IMR-90 (cell line): Measurements from ENCODE around the gene SDHC. TPM values are rescaled to one million over a fixed set of nuclear protein-coding genes. Genes with fewer than 3 reads are reported as not detected.

Experiments
- ATAC-seq: fragments of 200-7000 bp; cut with Tn5 transposase; 2 replicates; pipeline ENCODE4 v1.9.1; 2020; ENCODE audit warnings: low read depth, mild to moderate bottlenecking, moderate library complexity
- BruUV-seq: library from RNA; stranded (reverse); fragments of 400-500 nt; replicated peaks from 2 replicates; lab custom pipeline; 2021; lab: Mats Ljungman, UMichigan
- CTCF ChIA-PET: fragments of 300-600 bp; formaldehyde crosslinking; extraction: SDS; loops from one replicate; lab custom pipeline; 2021; ENCODE audit warnings: antibody characterized with exemption; lab: Yijun Ruan, JAX
- POLR2A ChIA-PET: fragments of 300-600 bp; sonication (Branson Sonifier 250); formaldehyde crosslinking; loops from one replicate; lab custom pipeline; 2022; ENCODE audit warnings: antibody characterized with exemption; ENCODE audit not compliant: unreplicated experiment; lab: Charles Lee
- DNase-seq: peaks from one replicate; pipeline ENCODE4 v3.0.0; 2013
- H2AFZ ChIP-seq: replicated peaks from 2 replicates; pipeline ENCODE3; 2013; ENCODE audit warnings: low read length, mild to moderate bottlenecking; ENCODE audit not compliant: poor library complexity
- H2AK5ac ChIP-seq: 2 replicates; pipeline ENCODE4 v1.6.1; 2013; ENCODE audit warnings: low read depth, low read length, inconsistent platforms
- H2AK9ac ChIP-seq: replicated peaks from 2 replicates; pipeline ENCODE3; 2013; ENCODE audit warnings: mild to moderate bottlenecking, low read depth, low read length, moderate library complexity; ENCODE audit not compliant: poor library complexity
- H2BK120ac ChIP-seq: 2 replicates; pipeline ENCODE4 v1.6.1; 2013; ENCODE audit warnings: low read depth, low read length, inconsistent platforms
- H2BK15ac ChIP-seq: 3 replicates; pipeline ENCODE4 v1.6.1; 2013; ENCODE audit warnings: low read depth, low read length, inconsistent platforms
- H2BK20ac ChIP-seq: 2 replicates; pipeline ENCODE4 v1.6.1; 2013; ENCODE audit warnings: low read depth, mild to moderate bottlenecking, inconsistent platforms, low read length, moderate library complexity
- H2BK5ac ChIP-seq: 2 replicates; pipeline ENCODE4 v1.6.1; 2013; ENCODE audit warnings: mild to moderate bottlenecking, low read depth, low read length, inconsistent platforms; ENCODE audit not compliant: poor library complexity, severe bottlenecking
- H3K14ac ChIP-seq: replicated peaks from 2 replicates; pipeline ENCODE4 v1.6.1; 2013; ENCODE audit warnings: low read depth, low read length, inconsistent platforms
- H3K18ac ChIP-seq: 2 replicates; pipeline ENCODE4 v1.6.1; 2013; ENCODE audit warnings: low read depth, low read length, control low read depth
- H3K23ac ChIP-seq: 2 replicates; pipeline ENCODE4 v1.6.1; 2013; ENCODE audit warnings: low read depth, low read length, inconsistent platforms
- H3K27ac ChIP-seq: 2 replicates; pipeline ENCODE4 v1.5.1; 2013; ENCODE audit warnings: mild to moderate bottlenecking, control low read depth, low read length; ENCODE audit not compliant: insufficient read depth
- H3K27me3 ChIP-seq: 2 replicates; pipeline ENCODE4 v1.6.1; 2013; ENCODE audit warnings: low read length; ENCODE audit not compliant: control insufficient read depth, insufficient read depth
- H3K36me3 ChIP-seq: 2 replicates; pipeline ENCODE4 v1.6.1; 2013; ENCODE audit warnings: low read length, mixed read lengths; ENCODE audit not compliant: control insufficient read depth, insufficient read depth
- H3K4ac ChIP-seq: 2 replicates; pipeline ENCODE4 v1.6.1; 2013; ENCODE audit warnings: low read depth, low read length, inconsistent platforms
- H3K4me1 ChIP-seq: 2 replicates; pipeline ENCODE4 v1.6.1; 2013; ENCODE audit warnings: low read length, mixed read lengths; ENCODE audit not compliant: control insufficient read depth, insufficient read depth
- H3K4me2 ChIP-seq: 2 replicates; pipeline ENCODE4 v1.6.1; 2013; ENCODE audit warnings: low read depth, mild to moderate bottlenecking, control low read depth, low read length, moderate library complexity
- H3K4me3 ChIP-seq: 2 replicates; pipeline ENCODE4 v1.5.1; 2013; ENCODE audit warnings: low read depth, mild to moderate bottlenecking, control low read depth, low read length, moderate library complexity; ENCODE audit not compliant: insufficient read depth
- H3K56ac ChIP-seq: 2 replicates; pipeline ENCODE4 v1.6.1; 2013; ENCODE audit warnings: low read length, inconsistent platforms; ENCODE audit not compliant: insufficient read depth; ENCODE audit errors: extremely low read depth
- H3K79me1 ChIP-seq, 2 experiments: 2 replicates each; pipeline ENCODE4 v1.6.1; 2013; ENCODE audit warnings: low read length in 2 of 2, inconsistent platforms in 1 of 2, low read depth in 1 of 2
- H3K9ac ChIP-seq: 2 replicates; pipeline ENCODE4 v1.6.1; 2013; ENCODE audit warnings: low read depth, low read length, control low read depth
- H3K9me1 ChIP-seq: 2 replicates; pipeline ENCODE4 v1.6.1; 2013; ENCODE audit warnings: low read length, inconsistent platforms; ENCODE audit not compliant: insufficient read depth
- H3K9me3 ChIP-seq: 2 replicates; pipeline ENCODE4 v1.6.1; 2013; ENCODE audit warnings: low read length; ENCODE audit not compliant: control insufficient read depth, insufficient read depth
- H4K20me1 ChIP-seq: 2 replicates; pipeline ENCODE4 v1.6.1; 2013; ENCODE audit warnings: low read length, inconsistent platforms; ENCODE audit not compliant: insufficient read depth
- H4K5ac ChIP-seq: 2 replicates; pipeline ENCODE4 v1.6.1; 2013; ENCODE audit warnings: mild to moderate bottlenecking, low read depth, low read length, control low read depth
- H4K8ac ChIP-seq, 2 experiments: 2 replicates each; pipeline ENCODE4 v1.6.1; 2013; ENCODE audit warnings: low read depth in 2 of 2, low read length in 2 of 2, control low read depth in 1 of 2, inconsistent platforms in 1 of 2
- H4K91ac ChIP-seq: 2 replicates; pipeline ENCODE4 v1.6.1; 2013; ENCODE audit warnings: low read depth, low read length, inconsistent platforms; ENCODE audit not compliant: insufficient read depth
- BHLHE40 ChIP-seq: fragments of 150-350 bp; IDR thresholded peaks from 2 replicates; pipeline ENCODE4 v1.6.1; 2016; ENCODE audit warnings: mild to moderate bottlenecking, low read depth, low read length
- RAD21 ChIP-seq: IDR thresholded peaks from 2 replicates; pipeline ENCODE4 v1.6.1; 2012; ENCODE audit warnings: low read length, improper control_type of control experiment
- WGBS, 2 experiments: methylation state at CpG; one replicate each; pipeline versions ENCODE4 v1.1.5 to v1.1.7; 2013; ENCODE audit warnings: missing lambda C conversion rate in 2 of 2; ENCODE audit not compliant: insufficient read length in 1 of 2; ENCODE audit errors: extremely low coverage in 2 of 2; 5-methylcytosine and 5-hydroxymethylcytosine counted together
- dilution Hi-C: fragments of 300-500 bp; cut with HindIII; formaldehyde crosslinking; loops from one replicate; pipeline ENCODE4 v1.14.3; 2018; ENCODE audit warnings: low sequenced_read_pairs; ENCODE audit not compliant: unreplicated experiment
- in situ Hi-C: fragments of 300-500 bp; cut with MboI; formaldehyde crosslinking; loops from 3 replicates; pipeline ENCODE4 v1.14.3; 2019; ENCODE audit warnings: low sequenced_read_pairs, inconsistent platforms, mixed read lengths
- intact Hi-C: fragments of 100-400 bp; cut with micrococcal nuclease; formaldehyde crosslinking; loops from 2 replicates; pipeline ENCODE4 v1.10.0; 2022
- polyA plus RNA-seq, 3 experiments: library from polyadenylated mRNA; depleted of rRNA; stranded (reverse); fragments of >200 nt; gene quantifications; 2 replicates each; pipeline ENCODE4 v1.2.3, GENCODE V29; 2012; ENCODE audit warnings: low replicate concordance in 1 of 3
- total RNA-seq: library from RNA; depleted of rRNA; stranded (reverse); fragments of >200 nt; gene quantifications from 2 replicates; pipeline ENCODE4 v1.2.3, GENCODE V29; 2012
- TF ChIP-seq, protein P1 (sequence below): fragments of 150-350 bp; IDR thresholded peaks from 2 replicates; pipeline ENCODE4 v1.6.1; 2016; ENCODE audit warnings: low read depth, mild to moderate bottlenecking, low read length, moderate library complexity, borderline replicate concordance

The SDHC gene
- total and polyA plus RNA-seq, 2 of the 4 experiments (the other 2 are of a cell fraction) = 158 to 235 TPM

DNA sequence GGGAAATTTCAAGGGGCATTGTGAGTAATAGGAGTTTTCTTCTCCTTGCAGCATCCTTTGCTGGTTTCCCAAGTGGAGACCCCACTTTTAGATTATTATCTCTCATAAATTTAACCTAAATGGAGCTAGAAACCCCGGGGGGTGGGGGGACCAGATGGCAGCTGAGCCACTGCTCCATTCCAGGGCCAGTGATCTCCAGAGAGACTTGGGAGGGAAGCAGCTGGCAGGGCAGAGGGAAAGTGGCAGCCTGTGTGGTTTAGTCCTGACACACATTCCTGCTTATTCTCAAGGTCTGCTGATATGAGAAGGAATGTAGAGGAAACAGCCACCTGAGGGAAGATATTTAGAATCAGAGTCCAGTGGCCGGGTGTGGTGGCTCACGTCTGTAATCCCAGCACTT, 39.3 kb upstream of the SDHC start:
- dilution Hi-C loops = no loop called here
- H3K27me3 ChIP-seq = peaks cover 16% of the 10 kb centered on the region
- H2AFZ ChIP-seq = no peak overlapping the region
- no peak overlapping the region for H3K9ac ChIP-seq
- H3K56ac ChIP-seq = no peak overlapping the region
- no peak overlapping the region for H4K91ac ChIP-seq
- H3K4me3 ChIP-seq = no peak overlapping the region
- no CpG with 5 or more reads among the region's 3 CpGs for WGBS, 2 experiments
- H3K4ac ChIP-seq = no peak overlapping the region
- DNase-seq = no peak
- no peak overlapping the region for H3K4me2 ChIP-seq
- POLR2A ChIA-PET = no interaction called here
- H3K9me1 ChIP-seq = no peaks in the 10 kb centered on the region
- in situ Hi-C loops = no loop called here
- ATAC-seq = no peak
- no peaks in the 10 kb centered on the region for H4K20me1 ChIP-seq
- H3K27ac ChIP-seq = no peak overlapping the region
- H3K18ac ChIP-seq = no peak overlapping the region
- no peaks in the 10 kb centered on the region for H3K79me1 ChIP-seq
- H3K4me1 ChIP-seq = 0 out of 2 replicates have a peak, but pooled peaks cover 1% of the 10 kb centered on the region
- CTCF ChIA-PET = interaction anchor here (0.6 kb wide), 1 partner anchor 11 kb away, joined by 3 read pairs; no protein-coding TSS in a partner anchor
- H3K36me3 ChIP-seq = no peaks in the 10 kb centered on the region
- no peak overlapping the region for H2BK120ac ChIP-seq
- no peaks in the 10 kb centered on the region for H3K9me3 ChIP-seq
- H2AK5ac ChIP-seq = no peak overlapping the region
- H3K14ac ChIP-seq = no peak overlapping the region
- no peak overlapping the region for H2BK5ac ChIP-seq
- TF ChIP-seq, protein P1, sequence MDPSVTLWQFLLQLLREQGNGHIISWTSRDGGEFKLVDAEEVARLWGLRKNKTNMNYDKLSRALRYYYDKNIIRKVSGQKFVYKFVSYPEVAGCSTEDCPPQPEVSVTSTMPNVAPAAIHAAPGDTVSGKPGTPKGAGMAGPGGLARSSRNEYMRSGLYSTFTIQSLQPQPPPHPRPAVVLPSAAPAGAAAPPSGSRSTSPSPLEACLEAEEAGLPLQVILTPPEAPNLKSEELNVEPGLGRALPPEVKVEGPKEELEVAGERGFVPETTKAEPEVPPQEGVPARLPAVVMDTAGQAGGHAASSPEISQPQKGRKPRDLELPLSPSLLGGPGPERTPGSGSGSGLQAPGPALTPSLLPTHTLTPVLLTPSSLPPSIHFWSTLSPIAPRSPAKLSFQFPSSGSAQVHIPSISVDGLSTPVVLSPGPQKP = no peak
- TF ChIP-seq RAD21 = no peak
- no peak for TF ChIP-seq BHLHE40
- no peak overlapping the region for H2BK15ac ChIP-seq
- H4K8ac ChIP-seq = no peak overlapping the region
- BruUV-seq = no TSS peak
- H2AK9ac ChIP-seq = no peak overlapping the region
- H4K5ac ChIP-seq = no peak overlapping the region
- intact Hi-C loops = loop anchor here (5.0 kb wide), 1 partner anchor 38 kb away; the partner anchor contains the start of gene NR1I3
- no peak overlapping the region for H2BK20ac ChIP-seq
- no peak overlapping the region for H3K23ac ChIP-seq
